WI38 (cell line): ENCODE measurements around the gene SH3GL1.

Experiments used
- H3K4me3 ChIP-seq: 2 replicates; pipeline ENCODE4 v1.5.1; 2011; ENCODE audit warnings: low read depth, mild to moderate bottlenecking, control low read depth, low read length
- CTCF ChIP-seq: IDR thresholded peaks from 2 replicates; pipeline ENCODE4 v1.5.1; 2012; ENCODE audit warnings: low read depth, mild to moderate bottlenecking, control low read depth, low read length

SH3GL1 gene

GRCh38 chr19:4322942-4323665 lies 77.2 kb downstream of the SH3GL1 start:
- TF ChIP-seq CTCF = no peak
- H3K4me3 ChIP-seq = no peak overlapping the region

- H3K4me3 ChIP-seq = no peak overlapping the region
- TF ChIP-seq CTCF = no peak
These were observed 79.9 kb downstream of the SH3GL1 start for GRCh38 chr19:4320419-4320818.

- TF ChIP-seq CTCF = no peak
- H3K4me3 ChIP-seq = no peak overlapping the region
These were observed 81.2 kb downstream of the SH3GL1 start for GRCh38 chr19:4319067-4319718.

- no peak for TF ChIP-seq CTCF
- H3K4me3 ChIP-seq = no peak overlapping the region
These were observed 81.9 kb downstream of the SH3GL1 start for GRCh38 chr19:4318460-4318859.

GRCh38 chr19:4316956-4317355 lies 83.4 kb downstream of the SH3GL1 start:
- no peak overlapping the region for H3K4me3 ChIP-seq
- TF ChIP-seq CTCF = no peak

- H3K4me3 ChIP-seq = no peak overlapping the region
- TF ChIP-seq CTCF = no peak
These were observed 86.4 kb downstream of the SH3GL1 start for GRCh38 chr19:4313847-4314490.
